Endothelial cell of umbilical vein (primary cell): ENCODE data around the gene MCUR1.
"Not testable (repeated sequence)": the region's sequence is repeated elsewhere in the genome, so short reads cannot be mapped to it uniquely, and the experiment has no call there.

Experiments used
- CTCF ChIP-seq, 2 donors: IDR thresholded peaks; 1 replicate in 1 of 2; 2 replicates in 1 of 2; pipeline ENCODE4 v1.5.1; 2011; ENCODE audit warnings: low read length in 2 of 2, mild to moderate bottlenecking in 2 of 2, moderate library complexity in 2 of 2, control low read depth in 1 of 2, inconsistent platforms in 1 of 2, low read depth in 1 of 2; ENCODE audit not compliant: insufficient read depth in 1 of 2; ENCODE audit errors: extremely low read depth in 1 of 2
- EZH2 ChIP-seq: IDR thresholded peaks from 2 replicates; pipeline ENCODE4 v1.6.1; 2012; ENCODE audit warnings: borderline replicate concordance, low read depth, mild to moderate bottlenecking, moderate library complexity, low read length, inconsistent platforms; ENCODE audit not compliant: severe bottlenecking
- FOS ChIP-seq: IDR thresholded peaks from 2 replicates; pipeline ENCODE4 v1.6.1; 2011; ENCODE audit warnings: mild to moderate bottlenecking, low read length, moderate library complexity, borderline replicate concordance; ENCODE audit not compliant: insufficient read depth
- JUN ChIP-seq: IDR thresholded peaks from 2 replicates; pipeline ENCODE4 v1.6.1; 2011; ENCODE audit warnings: borderline replicate concordance, low read depth; ENCODE audit not compliant: insufficient read length, insufficient read depth
- MYC ChIP-seq: IDR thresholded peaks from one replicate; pipeline ENCODE4 v1.6.1; 2011; ENCODE audit warnings: mild to moderate bottlenecking, low read depth, low read length
- POLR2A ChIP-seq: IDR thresholded peaks from 2 replicates; pipeline ENCODE4 v1.6.1; 2012; ENCODE audit warnings: low read depth, mild to moderate bottlenecking, control low read depth, low read length
- POLR2AphosphoS5 ChIP-seq: IDR thresholded peaks from 2 replicates; pipeline ENCODE4 v1.6.1; 2012; ENCODE audit warnings: low read depth, mild to moderate bottlenecking, control low read depth, low read length, moderate library complexity; ENCODE audit not compliant: insufficient read depth

DNA sequence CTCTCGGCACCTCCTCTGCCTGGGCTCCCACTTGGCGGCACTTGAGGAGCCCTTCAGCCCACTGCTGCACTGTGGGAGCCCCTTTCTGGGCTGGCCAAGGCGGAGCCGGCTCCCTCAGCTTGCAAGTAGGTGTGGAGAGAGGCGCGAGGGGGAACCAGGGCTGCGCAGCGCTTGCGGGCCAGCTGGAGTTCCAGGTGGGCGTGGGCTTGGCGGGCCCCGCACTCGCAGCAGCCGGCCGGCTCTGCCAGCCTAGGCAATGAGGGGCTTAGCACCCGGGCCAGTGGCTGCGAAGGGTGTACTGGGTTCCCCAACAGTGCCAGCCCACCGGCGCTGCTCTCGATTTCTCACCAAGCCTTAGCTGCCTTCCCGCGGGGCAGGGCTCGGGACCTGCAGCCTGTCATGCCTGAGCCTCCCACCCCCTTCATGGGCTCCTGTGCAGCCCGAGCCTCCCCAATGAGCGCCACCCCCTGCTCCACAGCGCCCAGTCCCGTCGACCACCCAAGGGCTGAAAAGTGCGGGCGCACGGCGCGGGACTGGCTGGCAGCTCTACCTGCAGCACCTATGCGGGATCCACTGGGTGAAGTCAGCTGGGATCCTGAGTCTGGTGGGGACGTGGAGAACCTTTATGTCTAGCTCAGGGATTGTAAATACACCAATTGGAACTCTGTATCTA is 41.9 kb downstream of the MCUR1 start:
- not testable (repeated sequence) for TF ChIP-seq CTCF (IDR thresholded peaks at IDR 0.05; ENCODE audit: extremely low read depth in 1 of 2, insufficient read depth in 1 of 2, low read depth in 1 of 2, low read length in 2 of 2); FOS; POLR2AphosphoS5; EZH2; POLR2A; JUN; MYC
